NCI-H2029 treated with DMSO at 0.1 percent for 48 hours (cell line): ENCODE results near the gene TMEM86A.
"Not testable (repeated sequence)": the region's sequence is repeated elsewhere in the genome, so short reads cannot be mapped to it uniquely, and the experiment has no call there.

Experiments used
- DNase-seq: peaks from one replicate; lab custom pipeline; 2025; lab: John Stamatoyannopoulos, UW

TMEM86A gene, protein sequence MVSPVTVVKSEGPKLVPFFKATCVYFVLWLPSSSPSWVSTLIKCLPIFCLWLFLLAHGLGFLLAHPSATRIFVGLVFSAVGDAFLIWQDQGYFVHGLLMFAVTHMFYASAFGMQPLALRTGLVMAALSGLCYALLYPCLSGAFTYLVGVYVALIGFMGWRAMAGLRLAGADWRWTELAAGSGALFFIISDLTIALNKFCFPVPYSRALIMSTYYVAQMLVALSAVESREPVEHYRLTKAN

DNA sequence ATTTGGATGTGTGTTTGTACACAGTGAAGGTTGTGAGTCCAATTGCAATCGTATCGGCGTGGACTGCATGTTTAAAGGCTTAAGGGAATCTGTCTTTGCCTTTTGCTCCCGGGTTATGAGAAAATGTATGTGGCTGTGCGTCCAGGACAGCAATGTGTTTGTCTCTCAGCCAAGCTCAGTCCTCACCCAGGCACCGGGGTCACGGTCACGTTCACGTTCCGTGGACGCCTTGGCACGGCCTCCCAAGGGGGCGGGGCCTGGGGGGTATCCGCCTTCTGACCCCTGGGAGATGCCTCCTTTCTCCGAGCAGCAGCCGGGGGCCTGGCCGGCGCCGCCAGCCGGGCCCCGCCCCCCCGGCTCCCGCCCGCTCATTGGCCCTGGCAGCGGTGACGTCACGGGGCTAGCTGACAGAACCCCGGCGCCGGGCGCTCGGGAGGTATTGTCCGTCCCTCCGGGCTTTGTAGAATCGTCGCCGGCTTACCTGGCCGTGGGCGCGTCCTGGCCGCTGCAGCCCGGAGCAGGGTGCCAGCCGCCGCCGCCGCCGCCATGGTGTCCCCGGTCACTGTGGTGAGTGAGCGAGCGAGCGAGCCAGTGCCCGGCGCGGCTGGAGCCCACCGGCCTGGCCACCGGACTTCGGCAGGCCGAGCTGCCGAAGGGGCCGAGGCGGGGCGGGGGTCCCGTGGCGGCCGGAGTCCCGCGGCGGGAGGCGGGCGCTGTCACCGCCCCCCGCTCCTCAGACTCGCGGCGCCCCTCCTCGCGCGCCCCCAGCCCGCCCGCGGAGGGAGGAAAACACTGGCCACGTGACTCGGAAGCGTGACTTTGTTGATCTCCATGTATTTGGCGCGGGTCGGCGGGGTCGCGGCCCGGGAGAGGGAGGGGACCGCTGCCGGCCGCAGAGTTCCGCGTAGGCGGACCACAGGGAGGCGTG, at the start of gene TMEM86A:
Gene TMEM86A, plus strand, starts transcription at position 439 of the 928 bp plus-strand sequence. Its CDS starts 108 bp downstream, at position 547.
- peak; percentile 39 for DNase-seq

DNA sequence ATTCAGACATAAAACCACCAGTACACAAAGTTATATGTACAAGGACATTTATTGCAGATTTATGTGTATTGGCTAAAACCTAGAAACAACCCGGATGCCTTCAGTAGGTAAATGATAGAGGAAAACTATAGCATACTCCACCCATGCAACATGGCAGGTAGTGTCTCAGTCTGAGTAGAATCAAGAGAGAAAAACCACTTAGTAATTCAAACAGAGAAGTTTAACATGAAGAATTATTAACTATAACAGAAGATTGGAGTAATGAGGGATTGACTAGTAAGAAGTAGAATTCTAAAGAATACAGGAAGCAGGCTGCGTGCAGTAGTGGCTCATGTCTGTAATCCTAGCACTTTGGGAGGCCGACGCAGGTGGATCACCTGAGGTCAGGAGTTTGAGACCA, 48.2 kb upstream of the TMEM86A start:
- DNase-seq, result no peak

DNA sequence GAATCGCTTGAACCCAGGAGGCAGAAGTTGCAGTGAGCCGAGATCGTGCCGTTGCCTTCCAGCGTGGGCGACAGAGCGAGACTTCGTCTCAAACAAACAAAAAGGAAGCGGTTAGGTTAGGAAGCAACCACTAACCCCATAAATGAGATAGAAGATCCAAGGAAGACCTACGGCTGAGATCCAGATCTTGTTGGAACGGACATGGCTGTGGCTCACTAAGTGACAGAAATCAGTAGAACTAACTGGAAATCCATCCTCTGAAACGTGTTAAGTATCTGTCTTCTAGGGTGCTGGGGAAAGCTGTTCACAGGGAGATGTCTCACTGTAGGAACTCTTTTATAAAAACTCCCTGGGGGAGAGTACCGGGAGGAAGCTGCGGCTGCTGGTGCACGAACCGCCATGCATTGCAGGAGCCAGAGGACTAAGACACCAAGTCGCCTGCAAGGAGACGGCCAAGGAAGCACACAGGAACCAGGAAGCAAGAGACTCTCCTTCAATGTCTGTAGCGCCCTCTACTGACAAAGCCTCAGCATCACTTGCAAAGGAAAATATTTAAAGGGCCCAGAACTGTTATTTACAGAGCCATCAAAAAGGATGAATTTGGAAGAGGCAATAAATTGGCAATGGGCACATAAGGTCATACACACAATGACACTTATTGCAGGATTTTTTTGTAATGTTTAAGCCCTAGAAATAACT, 47.6 kb upstream of the TMEM86A start:
- DNase-seq, result no peak

DNA sequence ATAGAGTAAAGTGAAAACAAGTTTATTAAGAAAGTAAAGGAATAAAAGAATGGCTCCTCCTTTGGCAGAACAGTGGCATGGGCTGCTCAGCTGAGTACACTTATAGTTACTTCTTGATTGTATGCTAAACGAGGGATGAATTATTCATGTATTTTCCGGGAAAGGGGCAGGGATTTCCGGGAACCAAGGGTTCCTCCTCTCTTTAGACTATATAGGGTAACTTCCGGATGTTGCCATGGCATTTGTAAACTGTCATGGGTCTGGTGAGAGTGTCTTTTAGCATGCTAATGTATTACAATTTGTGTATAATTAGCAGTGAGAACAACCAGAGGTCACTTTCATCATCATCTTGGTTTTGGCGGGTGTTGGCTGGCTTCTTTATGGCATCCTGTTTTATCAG, 40.9 kb upstream of the TMEM86A start:
- DNase-seq, result no peak

DNA sequence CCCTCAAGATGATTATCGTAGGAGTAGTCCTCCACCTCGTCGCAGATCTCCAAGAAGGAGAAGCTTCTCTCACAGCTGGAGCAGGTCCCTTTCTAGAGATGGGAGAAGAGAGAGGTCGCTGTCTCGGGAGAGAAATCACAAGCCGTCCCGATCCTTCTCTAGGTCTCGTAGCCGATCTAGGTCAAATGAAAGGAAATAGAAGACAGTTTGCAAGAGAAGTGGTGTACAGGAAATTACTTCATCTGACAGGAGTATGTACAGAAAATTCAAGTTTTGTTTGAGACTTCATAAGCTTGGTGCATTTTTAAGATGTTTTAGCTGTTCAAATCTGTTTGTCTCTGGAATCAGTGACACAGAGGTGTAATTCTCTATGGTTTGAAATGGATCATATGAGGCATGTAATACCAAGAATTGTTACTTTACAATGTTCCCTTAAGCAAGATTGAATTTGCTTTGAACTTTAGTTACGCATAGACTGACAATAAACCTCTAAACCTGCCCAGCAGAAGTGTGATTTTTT, 33.2 kb upstream of the TMEM86A start:
- DNase-seq, result not testable (repeated sequence)

DNA sequence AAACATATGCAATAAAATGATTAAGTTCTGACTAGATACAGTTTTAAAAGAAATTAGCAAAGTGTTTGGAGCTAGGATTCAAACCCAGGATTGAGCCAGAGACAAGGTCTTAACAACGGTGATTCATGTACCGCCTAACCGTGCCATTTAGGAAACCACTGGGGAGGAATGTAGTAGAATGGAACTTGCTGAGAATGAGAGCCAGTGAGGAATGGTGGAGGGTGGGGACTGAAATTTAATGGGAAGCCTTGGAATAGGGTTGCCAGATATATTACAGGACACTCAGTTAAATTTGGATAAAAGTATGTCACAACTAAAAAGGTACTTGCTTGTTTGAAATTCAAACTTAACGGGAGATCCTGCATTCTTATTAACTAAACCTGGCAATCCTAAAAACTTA, 30.4 kb upstream of the TMEM86A start:
- DNase-seq, result no peak

DNA sequence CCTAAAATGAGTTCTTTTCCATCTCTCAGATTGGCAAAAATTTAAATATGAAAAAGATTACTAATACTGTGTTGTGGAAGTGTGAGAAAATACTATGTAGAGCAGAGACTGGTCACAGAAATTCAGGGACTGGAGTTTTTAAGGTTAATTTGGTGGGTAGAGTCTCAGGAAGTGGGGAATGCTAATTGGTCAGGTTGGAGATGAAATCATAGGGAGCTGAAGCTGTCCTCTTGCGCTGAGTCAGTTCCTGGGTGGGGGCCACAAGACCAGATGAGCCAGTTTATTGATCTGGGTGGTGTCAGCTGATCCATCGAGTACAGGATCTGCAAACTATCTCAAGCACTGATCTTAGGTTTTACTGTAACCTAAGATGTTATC, 29.4 kb upstream of the TMEM86A start:
- DNase-seq, result no peak

DNA sequence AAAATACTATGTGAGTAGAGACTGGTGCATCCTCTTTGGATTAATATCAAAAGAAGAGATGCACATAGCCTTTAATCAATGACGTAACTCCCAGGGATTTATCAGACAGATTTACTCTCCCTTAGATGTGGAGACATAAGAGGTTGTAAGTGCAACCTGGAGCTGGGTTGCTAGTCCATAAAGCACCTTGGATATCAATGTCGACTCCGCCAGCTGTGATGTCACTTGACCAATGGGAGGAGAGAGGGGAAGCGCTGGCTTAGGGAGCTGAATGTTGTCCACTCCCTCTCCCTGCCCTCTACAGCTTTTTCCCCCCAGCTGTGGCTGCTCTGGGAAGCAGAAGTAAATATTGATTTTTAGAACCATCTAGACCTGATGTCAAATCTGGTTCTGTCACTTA, 28.9 kb upstream of the TMEM86A start:
- DNase-seq, result peak; percentile 23

DNA sequence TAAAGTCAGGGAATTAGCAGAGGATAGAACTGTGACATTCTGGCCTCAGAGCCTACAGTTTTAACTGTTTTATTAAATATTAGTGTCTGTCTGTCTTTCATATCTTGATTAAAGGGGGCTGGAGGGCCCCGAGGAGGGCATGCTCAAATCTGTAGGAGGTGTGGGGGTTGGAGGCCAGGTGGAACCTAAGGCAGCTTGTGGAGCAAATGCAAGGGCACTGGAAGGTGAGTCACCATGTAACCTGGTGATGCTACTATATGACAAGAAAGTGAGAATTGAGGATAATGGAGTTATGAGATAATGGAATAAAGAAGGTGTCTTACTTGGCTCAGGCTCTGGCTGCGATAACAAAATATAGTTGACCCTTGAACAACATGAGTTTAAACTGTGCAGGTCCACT, 27.3 kb upstream of the TMEM86A start:
- no peak for DNase-seq

DNA sequence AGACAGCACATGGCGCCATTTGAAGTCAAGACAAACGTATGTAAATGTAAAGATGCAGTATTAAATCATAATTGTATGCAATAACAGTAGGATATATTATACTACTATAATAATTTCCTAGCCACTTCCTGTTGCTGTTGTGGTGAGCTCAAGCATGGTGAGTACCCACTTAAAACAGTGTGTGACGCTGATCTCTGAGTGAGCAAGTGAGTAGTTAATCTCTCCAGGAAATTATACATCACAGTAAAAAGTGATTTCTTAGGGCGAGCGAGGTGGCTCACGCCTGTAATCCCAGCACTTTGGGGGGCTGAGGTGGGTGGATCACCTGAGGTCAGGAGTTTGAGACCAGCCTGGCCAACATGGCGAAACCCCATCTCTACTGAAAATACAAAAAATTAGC, 26.4 kb upstream of the TMEM86A start:
- peak; percentile 42 for DNase-seq

DNA sequence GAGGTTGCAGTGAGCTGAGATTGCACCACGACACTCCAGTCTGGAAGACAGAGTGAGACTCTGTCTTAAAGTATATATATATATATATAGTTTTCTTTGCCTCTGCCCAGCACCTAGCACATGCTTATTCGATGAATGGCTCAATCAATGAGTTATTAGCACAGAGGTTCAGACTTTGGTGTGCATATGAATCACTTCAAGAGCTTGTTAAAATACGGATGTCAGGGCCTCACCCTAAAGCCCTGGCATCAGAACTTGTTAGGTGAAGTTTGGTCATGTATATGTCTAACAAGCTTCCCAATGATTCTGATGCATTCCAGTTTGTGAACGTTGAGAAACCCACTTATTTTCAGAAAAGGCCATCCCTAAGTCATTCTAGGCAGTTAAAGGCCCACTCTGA, 21.8 kb upstream of the TMEM86A start:
- DNase-seq, result no peak

DNA sequence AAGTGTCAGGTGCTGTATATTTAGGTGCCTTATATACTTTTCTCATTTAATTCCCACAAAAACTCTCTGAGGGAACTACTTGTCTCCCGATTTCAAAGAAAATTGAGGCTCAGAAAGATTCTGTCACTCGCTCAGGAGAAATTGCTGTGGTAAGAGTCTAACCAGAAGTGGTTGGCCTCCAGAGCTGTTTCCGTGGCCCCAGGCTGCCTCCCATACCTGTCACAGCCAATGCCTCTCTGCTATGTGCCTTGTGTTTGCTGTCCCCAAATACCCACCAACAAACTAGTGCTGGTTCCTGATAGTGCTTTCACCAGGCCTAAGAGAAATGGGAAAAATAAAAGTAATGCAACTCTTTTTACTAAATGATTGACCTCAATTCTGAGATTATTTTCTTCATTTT, 21.0 kb upstream of the TMEM86A start:
- DNase-seq, result no peak

DNA sequence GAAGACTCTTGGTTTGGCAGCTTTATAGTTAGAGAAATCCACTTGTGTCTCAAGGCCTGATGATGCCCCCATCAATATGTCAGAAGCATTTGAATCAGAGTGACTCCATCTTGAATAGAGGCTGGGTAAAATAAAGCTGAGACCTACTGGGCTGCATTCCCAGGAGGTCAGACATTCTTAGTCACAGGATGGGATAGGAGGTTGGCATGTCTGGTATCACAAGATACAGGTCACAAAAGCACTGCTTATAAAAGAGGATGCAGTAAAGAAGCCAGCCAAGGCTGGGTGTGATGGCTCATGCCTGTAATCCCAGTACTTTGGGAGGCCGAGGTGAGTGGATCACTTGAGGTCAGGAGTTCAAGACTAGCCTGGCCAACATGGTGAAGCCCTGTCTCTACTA, 16.6 kb upstream of the TMEM86A start:
- not testable (repeated sequence) for DNase-seq

DNA sequence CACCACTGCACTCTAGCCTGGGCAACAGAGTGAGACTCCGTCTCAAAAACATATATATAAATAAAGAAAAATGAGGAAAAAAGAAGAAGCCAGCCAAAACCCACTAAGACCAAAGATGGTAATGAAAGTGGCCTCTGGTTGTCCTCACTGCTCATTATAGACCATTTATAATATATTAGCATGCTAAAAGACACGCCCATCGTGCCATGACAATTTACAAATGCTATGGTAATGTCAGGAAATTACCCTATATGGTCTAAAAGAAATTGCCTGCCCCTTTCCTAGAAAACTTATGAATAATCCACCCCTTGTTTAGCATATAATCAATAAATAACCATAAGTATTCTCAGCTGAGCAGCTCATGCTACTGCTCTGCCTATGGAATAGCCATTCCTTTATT, 16.1 kb upstream of the TMEM86A start:
- no peak for DNase-seq

DNA sequence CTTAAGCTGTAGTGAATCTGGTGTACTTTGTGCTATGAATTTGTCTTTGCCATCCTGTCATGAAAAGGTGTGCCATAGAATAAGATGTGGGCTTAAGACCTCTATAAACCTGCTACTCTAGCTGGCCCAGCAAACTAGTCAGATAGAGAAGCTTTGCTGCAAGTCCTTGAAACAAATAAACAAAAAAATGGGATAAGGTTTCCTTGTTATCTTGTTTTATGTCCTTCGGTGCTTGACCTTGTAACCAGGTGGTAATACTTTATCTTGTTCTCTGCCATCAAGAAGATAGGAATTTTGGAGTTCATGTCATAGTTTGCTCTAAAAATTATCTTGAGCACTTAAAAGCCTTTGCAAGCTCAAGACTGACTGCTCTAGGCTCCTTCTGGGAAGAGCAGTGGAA, 14.3 kb upstream of the TMEM86A start:
- DNase-seq, result no peak

DNA sequence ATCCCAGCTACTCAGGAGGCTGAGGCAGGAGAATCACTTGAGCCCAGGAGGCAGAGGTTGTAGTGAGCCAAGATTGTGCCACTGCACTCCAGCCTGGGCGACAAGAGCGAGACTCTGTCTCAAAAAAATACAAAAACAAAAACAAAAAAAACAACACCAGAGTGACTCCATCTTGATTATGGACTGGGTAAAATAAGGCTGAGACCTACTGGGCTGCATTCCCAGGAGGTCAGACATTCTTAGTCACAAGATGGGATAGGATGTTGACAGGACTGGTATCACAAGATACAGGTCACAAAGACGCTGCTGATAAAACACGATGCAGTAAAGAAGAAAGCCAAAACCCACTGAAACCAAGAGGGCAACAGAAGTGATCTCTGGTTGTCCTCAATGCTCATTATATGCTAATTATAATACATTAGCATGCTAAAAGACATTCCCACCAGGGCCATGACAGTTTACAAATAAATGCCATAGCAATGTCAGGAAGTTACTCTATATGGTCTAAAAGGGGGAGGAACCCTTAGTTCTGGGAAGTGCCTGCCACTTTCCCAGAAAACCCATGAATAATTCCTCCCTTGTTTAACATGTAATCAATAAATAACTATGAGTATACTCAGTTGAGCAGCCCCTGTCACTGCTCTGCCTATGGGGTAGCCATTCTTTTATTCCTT, 7.0 kb upstream of the TMEM86A start:
- not testable (repeated sequence) for DNase-seq

DNA sequence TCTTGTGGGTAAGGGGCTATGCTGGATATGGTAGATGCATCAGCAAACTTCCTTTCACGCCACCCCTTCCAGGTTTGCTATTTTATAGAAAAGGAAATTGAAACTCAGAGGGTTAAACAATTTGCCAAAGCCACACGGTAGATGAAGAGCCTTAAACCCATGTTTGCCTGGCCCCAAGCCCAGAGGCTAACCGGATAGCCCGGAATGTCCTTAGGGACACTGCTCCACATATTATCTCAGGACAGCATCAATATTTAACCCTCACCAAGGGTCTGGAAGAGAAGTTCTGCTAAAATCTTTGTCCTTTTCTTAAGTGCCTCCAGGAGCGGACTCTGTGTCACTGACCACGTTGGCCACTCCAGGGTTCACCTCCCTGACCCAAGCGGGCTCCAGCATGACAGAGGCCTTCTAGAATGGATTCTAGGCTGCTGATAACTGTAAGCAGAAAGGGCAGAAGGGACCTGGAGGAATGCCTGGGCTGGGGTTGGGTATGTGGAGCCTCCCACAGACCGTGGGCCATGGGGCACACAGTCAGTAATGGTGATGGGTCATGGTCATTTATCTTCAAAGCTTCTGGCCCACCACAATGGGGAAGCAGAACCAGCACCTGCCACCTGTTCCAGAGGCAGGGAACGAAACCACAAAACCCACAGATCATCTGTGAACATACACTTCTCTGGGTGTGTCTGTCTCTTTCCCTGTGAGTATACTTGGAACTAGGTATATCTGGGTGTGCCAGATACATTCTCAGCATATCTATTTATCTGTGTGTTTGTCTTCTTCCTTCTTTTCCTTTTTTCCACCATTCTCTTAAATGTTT, 5.4 kb upstream of the TMEM86A start:
- DNase-seq, result no peak

DNA sequence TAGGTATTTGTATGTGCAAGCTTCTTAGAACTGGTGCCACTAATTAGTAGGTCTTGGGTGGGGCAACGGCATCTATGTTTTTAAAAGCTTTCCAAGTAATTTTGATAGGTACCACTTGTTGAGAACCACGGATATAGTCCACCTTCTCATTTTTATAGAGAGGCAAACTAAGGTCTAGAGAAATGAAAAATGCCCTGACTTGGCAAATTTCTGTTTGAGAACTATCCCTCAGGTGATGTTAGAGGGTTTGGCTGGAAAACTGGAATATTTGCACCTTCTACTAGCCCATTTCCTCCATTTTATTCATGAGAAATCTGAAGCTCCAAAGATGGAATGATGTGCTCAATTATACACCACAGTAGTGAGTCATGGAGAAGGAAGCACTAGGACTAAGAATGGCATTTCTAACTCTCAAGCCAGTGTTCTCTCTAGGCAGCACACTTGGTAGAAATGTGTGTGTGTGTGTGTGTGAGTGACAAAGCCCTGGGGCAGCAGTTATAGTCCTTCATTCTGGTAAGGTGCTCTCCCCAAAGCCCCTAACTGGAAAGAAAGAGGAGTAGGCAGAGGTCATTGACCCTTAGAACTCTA, 1.8 kb upstream of the TMEM86A start:
- no peak for DNase-seq

DNA sequence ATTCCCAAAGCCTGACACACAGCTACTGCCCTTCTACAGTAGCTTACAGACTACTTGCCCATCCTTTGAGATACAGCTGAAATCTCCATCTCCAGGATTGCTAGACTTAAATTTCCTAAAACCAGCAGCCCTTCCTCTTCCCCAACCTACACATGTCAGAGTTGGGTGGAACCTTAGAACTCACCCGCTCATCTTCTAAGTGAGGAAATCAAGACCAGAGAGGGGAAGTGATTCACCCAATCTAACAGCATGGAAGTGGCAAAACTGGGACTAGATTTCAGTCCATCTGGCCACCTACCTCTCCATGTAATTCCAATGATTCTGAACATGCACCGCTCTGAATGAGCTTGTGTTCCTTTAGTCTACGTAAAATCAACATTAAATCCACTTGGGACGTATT, 1.0 kb upstream of the TMEM86A start:
- no peak for DNase-seq

DNA sequence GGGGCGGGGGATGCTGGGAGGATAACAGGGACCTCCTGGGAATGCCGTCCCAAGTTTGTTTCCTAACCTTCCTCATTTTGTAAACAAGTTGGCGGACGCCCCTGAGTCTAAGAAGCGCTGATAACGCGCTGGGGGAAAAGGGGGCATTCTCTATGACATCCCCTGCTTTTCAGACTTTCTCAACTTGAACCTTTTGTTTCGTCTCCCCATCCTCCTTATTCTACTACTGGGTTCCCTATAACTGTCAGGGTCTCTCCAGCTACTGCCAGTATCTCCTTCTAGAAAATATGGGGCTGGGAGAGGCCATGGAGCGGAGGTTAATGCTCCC, 654 bp downstream of the TMEM86A start:
- no peak for DNase-seq

DNA sequence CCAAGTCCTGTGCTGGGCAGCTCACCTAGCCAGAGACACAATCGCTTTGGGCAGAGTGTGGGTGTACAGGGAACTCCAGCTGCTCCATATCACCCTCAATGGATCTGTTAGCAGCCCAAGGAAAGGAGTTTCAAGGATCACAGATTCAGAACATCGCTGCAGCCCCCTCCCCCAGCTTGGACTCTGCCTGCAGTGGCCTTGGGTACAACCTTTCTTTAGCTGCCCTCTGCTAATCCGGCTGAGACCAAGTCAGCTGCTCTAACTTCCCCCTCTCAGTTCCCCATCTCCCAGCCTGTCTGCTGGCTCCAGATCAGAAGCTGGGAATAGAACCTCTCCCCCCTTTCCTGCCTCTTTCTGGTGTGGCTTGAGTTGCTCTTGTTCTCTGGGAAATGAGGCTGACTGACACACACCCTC, 1.3 kb downstream of the TMEM86A start:
- no peak for DNase-seq
